OCI-LY1 (cell line): Measurements from ENCODE around the gene CRYGB.
"Not testable (repeated sequence)": the region's sequence is repeated elsewhere in the genome, so short reads cannot be mapped to it uniquely, and the experiment has no call there.

Experiments used
- EZH2 ChIP-seq: fragments of 200-600 bp; sonication (generic), shearing (Covaris generic); IDR thresholded peaks from 2 replicates; pipeline ENCODE4 v1.8.0; 2017; ENCODE audit warnings: borderline replicate concordance, mixed run types, mild to moderate bottlenecking, antibody characterized with exemption, low read length, moderate library complexity, mixed read lengths
- TF ChIP-seq, protein P1 (sequence below): fragments of 200-600 bp; sonication (generic), shearing (Covaris generic); IDR thresholded peaks from 2 replicates; pipeline ENCODE4 v1.5.1; 2017; ENCODE audit warnings: mild to moderate bottlenecking, antibody characterized with exemption, low read length, moderate library complexity, mixed read lengths

DNA sequence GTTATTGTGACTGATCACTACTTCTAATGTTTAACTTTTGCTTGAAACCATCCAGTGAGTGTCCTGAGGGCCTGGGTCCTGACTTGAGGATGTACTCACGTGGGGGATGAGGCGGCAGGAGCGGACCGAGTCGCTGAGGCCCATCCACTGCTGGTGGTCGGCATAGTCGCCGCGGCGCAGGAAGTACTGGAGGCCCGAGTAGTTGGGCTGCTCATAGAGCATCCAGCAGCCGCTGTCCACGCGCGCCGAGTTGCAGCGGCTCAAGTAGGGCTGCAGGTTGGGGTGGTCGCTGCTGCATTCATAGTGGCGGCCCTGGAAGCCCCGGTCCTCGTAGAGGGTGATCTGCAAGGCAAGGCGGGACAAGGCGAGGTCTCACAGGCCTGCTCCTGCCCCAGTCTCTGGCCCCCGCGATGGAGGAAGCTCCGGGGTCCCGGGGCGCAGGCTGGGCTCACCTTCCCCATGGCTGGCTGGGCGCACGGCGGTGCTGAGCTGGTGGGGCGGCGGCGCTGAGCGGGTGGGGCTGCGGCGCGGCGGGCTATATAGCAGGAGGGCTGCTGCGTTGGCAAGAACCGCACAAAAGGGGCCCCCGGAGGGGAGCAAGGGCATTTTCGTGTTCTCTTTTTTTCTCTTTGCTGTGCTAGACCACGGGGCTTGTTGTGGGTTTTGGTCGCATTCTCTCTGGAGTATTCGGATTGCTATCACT, 21.8 kb downstream of the CRYGB start, which contains the start of gene CRYGD:
- TF ChIP-seq, protein P1, sequence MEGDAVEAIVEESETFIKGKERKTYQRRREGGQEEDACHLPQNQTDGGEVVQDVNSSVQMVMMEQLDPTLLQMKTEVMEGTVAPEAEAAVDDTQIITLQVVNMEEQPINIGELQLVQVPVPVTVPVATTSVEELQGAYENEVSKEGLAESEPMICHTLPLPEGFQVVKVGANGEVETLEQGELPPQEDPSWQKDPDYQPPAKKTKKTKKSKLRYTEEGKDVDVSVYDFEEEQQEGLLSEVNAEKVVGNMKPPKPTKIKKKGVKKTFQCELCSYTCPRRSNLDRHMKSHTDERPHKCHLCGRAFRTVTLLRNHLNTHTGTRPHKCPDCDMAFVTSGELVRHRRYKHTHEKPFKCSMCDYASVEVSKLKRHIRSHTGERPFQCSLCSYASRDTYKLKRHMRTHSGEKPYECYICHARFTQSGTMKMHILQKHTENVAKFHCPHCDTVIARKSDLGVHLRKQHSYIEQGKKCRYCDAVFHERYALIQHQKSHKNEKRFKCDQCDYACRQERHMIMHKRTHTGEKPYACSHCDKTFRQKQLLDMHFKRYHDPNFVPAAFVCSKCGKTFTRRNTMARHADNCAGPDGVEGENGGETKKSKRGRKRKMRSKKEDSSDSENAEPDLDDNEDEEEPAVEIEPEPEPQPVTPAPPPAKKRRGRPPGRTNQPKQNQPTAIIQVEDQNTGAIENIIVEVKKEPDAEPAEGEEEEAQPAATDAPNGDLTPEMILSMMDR, result not testable (repeated sequence)
- TF ChIP-seq EZH2, result not testable (repeated sequence)
